Upper lobe of left lung (tissue), 4 donors: Measurements from ENCODE around the gene RC3H2.
"Not testable (repeated sequence)": the region's sequence is repeated elsewhere in the genome, so short reads cannot be mapped to it uniquely, and the experiment has no call there.

Source experiments
- POLR2A ChIP-seq, 4 donors: fragments of 450-650 bp; IDR thresholded peaks; one replicate each; pipeline ENCODE4 v1.5.1; 2016 to 2017; ENCODE audit warnings: antibody characterized with exemption in 4 of 4, mild to moderate bottlenecking in 2 of 4
- TF ChIP-seq, protein P1 (sequence below), 6 experiments: fragments of 450-650 bp in 4 of 6; fragments of 200-600 bp in 2 of 6; sonication (generic) in 2 of 6; IDR thresholded peaks; one replicate each; pipeline ENCODE4 v1.5.1; 2016 to 2019; ENCODE audit warnings: antibody characterized with exemption in 6 of 6

DNA sequence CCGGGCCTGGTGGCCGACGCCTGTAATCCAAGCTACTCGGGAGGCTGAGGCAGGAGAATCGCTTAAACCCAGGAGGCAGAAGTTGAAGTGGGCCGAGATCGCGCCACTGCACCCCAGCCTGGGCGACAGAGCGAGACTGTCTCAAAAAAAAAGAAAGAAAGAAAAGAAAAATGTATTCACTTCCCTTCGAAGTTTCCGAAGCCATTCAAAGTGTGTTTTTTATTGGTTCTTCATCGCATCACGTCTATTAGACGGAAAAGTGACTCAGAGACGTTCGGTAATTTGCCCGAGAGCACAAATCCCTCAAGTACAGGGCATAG, 76.2 kb downstream of the RC3H2 start:
- TF ChIP-seq POLR2A (IDR thresholded peaks at IDR 0.05) = not testable (repeated sequence)
- TF ChIP-seq, protein P1, sequence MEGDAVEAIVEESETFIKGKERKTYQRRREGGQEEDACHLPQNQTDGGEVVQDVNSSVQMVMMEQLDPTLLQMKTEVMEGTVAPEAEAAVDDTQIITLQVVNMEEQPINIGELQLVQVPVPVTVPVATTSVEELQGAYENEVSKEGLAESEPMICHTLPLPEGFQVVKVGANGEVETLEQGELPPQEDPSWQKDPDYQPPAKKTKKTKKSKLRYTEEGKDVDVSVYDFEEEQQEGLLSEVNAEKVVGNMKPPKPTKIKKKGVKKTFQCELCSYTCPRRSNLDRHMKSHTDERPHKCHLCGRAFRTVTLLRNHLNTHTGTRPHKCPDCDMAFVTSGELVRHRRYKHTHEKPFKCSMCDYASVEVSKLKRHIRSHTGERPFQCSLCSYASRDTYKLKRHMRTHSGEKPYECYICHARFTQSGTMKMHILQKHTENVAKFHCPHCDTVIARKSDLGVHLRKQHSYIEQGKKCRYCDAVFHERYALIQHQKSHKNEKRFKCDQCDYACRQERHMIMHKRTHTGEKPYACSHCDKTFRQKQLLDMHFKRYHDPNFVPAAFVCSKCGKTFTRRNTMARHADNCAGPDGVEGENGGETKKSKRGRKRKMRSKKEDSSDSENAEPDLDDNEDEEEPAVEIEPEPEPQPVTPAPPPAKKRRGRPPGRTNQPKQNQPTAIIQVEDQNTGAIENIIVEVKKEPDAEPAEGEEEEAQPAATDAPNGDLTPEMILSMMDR (IDR thresholded peaks at IDR 0.05) = not testable (repeated sequence)
